AG08396 (cell line): ENCODE measurements around the gene TBCB.
"Not testable (repeated sequence)": the region's sequence is repeated elsewhere in the genome, so short reads cannot be mapped to it uniquely, and the experiment has no call there.

Source experiments
- DNase-seq: peaks from one replicate; pipeline ENCODE4 v3.0.0; 2012; ENCODE audit warnings: low spot score, mixed read lengths

The TBCB gene, protein sequence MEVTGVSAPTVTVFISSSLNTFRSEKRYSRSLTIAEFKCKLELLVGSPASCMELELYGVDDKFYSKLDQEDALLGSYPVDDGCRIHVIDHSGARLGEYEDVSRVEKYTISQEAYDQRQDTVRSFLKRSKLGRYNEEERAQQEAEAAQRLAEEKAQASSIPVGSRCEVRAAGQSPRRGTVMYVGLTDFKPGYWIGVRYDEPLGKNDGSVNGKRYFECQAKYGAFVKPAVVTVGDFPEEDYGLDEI

DNA sequence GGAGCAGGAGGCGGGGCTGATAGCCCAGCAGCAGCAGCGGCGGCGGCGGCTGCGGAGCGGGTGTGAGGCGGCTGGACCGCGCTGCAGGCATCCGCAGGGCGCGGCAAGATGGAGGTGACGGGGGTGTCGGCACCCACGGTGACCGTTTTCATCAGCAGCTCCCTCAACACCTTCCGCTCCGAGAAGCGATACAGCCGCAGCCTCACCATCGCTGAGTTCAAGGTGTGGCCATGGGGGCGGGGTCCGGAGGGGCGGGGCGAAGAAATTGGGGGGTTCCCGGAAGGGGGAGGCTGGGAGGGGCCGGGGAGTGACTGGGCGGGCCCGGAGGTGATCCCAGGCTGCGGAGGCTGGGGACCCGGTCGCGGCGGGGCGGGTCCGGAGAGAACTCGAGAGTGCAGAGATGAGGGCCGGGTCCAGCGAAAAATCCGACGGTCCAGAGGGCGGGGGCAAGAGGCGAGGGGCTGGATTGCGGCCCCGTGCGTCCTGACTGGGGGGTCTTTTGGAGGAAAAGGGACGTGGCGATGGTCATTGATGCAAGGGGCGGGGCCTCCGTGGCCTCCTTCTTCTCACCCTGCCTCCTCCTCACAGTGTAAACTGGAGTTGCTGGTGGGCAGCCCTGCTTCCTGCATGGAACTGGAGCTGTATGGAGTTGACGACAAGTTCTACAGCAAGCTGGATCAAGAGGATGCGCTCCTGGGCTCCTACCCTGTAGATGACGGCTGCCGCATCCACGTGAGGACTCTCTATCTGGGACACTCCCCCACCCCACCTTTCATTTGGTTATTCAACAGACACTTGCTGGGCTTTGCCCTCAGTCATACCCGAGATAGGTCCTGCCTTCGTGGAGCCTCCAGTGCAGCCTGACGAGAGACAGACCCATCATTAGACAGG lies at the start of gene TBCB:
TSS of gene TBCB (plus strand) at position 16 of the 891 bp plus-strand sequence. CDS start at position 109, 93 bp downstream.
- no peak for DNase-seq

DNA sequence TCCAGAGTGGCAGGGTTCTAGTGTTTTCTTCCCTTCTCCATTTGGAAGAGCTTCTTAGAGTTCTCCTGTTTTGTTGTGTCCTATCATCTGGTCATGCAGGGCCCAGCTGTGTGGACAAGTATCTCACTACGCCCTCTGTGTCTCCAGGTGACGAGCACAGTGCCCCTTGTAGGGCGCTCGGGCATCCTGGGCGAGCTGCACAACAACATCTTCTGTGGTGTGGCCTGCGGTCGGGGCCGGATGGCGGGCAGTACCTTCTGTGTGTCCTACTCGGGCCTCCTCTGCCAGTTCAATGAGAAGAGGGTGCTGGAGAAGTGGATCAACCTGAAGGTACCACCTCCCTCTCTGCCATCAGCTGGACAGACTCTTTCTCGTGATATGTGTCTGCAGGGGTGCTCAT lies 47.6 kb upstream of the TBCB start:
- no peak for DNase-seq

DNA sequence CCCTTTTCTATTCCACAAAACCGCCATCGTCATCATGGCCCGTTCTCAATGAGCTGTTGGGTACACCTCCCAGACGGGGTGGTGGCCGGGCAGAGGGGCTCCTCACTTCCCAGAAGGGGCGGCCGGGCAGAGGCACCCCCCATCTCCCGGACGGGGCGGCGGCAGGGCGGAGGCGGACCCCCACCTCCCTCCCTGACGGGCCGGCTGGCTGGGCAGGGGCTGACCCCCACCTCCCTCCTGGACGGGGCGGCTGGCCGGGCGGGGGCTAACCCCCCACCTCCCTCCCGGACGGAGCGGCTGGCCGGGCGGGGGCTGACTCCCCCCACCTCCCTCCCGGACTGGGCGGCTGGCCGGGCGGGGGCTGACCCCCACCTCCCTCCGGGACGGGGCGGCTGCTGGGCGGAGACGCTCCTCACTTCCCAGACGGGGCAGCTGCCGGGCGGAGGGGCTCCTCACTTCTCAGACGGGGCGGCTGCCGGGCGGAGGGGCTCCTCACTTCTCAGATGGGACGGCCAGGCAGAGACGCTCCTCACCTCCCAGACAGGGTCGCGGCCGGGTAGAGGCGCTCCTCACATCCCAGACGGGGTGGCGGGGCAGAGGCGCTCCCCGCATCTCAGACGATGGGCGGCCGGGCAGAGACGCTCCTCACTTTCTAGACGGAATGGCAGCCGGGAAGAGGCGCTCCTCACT lies 46.3 kb upstream of the TBCB start:
- DNase-seq: not testable (repeated sequence)

DNA sequence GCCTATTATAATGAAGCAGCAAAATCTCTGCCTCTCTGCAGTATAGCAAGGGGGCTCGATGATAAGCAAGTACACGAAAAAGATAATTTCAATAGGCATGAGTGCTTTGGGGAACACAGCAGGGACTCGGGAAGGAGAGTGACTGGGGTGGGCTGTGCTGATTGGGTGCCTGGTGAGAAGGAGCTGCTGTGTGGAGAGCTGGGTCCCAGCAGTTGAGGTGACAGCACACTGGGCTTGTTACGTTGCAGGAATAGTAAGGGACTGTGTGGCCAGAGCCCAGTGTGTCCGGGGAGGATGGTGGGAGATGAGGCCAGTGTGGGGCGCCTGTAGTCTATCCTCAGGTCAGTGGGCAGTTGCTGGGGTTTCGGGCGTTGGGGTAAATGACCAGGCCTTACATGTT lies 43.2 kb upstream of the TBCB start:
- no peak for DNase-seq

DNA sequence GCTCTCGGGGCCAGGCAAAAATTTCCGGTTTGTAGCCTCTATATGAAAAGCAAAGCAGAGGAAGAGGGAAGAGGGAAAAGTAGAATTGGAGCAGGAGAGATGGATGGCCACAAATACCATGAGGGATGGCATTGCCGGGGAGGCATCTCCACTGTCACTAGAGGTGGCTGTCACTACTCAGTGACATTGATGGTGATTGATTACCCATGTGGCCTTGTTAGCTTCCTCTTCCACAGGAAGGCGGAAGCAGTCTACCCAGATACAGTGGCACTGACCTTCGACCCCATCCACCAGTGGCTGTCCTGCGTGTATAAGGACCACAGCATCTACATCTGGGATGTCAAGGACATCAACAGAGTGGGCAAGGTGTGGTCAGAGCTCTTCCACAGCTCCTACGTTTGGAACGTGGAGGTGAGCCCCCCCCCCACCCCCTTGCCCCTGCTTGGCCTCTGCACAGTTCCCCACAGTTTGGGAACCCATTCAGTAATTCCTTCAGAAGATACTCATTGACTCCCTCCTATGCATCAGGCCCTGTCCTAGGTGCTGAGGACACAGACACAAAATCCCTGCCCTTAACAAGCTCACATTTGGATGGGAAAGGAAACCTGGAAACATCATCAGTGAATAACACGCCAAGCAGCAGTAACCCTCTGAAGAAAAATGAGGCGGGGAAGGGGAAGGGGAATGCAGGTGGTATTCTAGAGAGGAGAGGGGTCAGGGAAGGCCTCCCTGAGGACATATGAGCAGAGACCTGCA lies 42.0 kb upstream of the TBCB start:
- no peak for DNase-seq

DNA sequence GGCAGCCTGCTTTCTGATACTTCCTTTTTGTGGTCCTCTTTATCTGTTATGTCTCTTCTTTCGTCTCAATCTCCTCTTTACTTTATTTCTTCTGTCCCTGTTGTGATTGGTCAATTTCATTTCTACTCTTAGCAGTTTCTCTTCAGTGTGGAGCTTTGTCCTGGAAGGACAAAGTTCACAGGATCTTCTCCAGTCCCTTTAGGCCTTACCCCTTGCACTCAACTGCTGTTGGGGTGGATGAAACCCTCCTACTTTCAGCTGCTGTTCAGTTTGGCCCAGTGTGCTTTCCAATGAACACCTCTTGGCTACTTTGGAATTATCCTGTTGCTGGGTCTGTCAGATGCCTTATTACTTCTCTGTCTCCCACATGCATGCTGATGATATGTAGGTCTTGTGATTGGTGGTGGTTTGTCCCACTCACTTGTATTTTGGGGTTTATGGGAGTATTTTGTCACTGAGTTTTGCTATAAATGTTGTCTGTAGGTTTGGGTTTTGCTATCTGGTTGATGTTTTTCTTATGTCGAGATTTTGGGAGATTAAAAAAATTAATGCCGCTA lies 35.8 kb upstream of the TBCB start:
- DNase-seq: no peak

DNA sequence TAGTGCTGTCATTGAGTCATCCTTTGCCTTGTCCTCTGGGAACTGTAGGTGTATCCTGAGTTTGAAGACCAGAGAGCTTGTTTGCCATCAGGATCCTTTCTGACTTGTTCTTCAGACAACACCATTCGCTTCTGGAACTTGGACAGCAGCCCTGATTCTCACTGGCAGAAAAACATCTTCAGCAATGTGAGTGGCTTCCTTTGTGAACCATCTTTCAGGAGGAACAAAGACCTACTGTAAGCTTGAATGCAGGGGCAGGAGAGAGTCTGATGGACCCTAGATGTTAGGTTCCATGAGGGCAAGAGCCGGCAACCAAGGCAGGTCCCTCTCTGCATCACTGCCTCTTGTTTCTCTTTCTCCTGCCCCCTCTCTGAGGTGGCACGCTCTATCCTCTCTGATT lies 33.9 kb upstream of the TBCB start:
- DNase-seq: no peak

DNA sequence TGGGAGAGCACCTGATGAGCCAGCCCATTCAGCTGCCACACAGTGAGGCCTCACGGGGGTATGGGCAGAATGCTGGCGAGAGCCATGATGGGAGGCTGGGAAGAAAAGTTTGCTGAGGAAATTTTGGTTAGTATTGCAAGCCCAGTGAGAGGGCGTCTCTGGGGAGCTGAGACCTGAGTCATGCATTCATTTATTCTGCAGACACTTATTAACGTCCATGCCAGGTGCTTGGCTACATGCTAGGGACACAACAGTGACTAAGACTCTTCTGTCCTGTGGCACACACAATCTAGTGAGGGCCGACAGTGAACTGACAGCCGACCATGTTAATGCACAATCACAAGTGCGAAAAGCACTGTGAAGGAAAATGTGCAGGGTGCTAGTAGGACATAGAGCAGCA lies 33.4 kb upstream of the TBCB start:
- DNase-seq: no peak

DNA sequence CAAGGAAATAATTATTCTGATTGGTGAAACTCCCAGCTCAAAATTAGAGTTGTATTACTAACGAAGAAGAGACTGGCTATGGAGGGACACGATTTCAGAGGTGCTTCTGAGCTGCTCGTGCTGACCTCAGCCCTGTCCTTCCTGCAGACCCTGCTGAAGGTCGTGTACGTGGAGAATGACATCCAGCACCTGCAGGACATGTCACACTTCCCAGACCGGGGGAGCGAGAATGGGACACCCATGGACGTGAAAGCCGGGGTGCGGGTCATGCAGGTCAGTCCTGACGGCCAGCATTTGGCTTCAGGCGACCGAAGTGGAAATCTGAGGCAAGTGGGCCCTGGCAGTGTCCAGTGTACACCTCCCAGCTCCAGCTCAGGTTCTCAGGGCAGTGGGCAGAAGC lies 32.4 kb upstream of the TBCB start:
- DNase-seq: no peak

DNA sequence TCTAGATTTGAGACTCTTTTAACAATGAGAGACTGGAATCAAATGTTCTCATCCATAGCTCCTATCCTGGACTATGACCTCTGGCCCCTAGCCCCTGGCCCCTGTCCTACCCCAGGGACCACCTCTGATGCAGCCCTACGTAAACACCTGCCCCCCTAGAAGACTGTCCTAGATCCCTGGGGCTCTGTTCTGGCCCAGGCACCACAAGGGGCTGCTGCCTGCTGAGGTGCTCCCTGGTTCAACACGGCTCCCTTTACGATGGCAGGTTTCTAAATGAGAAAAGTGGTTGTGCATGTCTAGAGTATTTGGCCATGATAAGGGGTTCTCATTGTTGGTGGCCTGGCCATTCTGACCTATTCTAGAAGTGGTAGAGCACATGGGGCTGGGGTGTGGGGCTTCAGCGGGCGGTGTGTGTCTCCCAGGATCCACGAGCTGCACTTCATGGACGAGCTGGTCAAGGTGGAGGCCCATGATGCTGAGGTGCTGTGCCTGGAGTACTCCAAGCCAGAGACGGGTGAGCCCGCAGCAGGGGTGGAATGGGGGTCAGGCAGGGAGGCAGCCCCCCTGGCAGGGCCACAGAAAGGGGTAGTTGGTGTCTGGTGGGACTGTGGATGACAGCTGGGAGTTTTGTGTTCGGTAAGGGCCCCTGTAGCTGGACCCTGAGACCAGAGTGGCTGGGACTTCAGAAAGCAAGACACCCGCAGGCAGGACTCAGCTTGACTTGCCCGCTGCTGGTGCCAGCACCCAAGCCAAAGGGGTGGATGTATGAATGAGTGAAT lies 30.8 kb upstream of the TBCB start:
- DNase-seq: no peak

DNA sequence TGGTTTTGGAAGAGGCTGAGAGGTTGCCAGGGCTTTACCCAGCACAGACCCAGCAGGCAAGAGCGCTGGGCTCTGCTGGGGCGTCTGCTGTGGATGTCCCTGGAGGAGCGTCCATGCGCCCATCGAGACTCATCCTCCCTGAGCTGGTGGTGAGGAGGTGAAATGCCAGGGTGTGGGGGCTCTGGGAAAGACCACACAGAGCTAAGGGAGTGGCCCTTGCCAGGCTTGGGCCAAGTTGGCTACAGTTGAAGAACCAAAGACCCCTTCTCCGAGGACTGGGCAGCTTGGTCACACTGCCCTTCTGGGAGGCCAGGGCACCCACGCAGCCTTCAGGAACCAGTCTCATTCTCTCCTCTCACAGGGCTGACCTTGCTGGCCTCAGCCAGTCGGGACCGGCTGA lies 28.9 kb upstream of the TBCB start:
- no peak for DNase-seq

DNA sequence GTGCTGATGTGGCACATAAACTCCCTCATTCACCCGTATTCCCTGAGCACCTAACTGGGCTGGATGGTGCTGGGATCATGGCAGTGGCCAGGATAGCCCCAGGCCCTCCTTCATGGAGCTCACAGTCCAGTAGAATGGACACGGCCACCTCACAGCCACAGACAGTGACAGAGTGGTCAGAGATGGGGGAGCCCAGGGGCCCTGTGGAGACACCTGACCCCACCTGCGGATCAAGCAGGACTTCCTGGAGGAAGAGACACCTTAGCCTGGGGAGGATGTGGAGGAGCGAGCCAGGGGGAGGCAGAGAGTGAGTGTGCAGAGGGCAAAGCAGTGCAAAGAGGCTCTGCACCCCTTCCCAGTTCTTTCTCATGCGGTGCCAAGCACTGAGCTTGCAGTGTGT lies 25.4 kb upstream of the TBCB start:
- DNase-seq: no peak

DNA sequence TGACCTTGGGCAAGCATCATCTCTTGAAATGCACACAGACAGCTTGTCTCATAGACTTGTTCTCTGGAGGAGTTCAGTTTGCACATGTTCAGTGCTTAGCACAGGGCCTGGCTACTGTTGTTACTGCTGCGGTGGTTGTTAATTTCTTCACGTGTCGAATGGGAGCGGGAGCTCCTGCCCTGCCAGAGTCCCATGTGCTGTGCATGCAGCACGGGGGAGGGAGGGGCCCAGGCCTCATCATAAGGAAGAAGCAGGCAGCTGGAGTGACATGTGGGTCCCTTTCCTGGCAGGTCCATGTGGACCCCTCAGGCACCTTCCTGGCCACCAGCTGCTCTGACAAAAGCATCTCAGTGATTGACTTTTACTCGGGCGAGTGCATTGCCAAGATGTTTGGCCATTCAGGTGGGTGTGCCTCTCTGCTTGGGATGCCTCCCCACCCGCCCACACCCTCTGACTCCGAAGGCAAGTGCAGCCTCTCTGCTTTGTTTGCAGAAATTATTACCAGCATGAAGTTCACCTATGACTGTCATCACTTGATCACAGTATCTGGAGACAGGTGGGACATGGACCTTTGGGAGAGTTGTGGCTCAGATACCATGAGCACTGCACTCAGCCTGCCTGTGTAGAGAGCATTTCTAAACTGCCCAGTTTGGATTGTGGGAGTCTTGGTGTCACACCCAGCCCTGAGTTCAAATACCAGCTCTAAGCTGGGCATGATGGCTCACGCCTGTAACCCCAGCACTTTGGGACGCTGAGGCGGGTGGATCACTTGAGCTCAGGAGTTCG lies 24.2 kb upstream of the TBCB start:
- DNase-seq: no peak

DNA sequence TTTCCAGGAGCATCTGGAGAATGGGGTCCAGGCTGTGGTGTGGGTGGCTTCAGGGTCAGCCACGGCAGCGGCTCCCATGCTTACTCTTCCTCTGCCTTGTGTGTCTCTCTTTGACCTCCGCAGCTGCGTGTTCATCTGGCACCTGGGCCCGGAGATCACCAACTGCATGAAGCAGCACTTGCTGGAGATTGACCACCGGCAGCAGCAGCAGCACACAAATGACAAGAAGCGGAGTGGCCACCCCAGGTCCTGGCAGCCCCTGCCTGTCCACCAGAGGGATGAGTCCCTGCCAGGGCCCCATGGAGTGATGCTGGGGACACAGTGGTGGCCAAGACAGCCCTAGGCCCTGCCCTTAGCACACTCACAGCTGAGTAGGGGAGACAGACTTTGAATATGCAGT lies 22.7 kb upstream of the TBCB start:
- DNase-seq: no peak

DNA sequence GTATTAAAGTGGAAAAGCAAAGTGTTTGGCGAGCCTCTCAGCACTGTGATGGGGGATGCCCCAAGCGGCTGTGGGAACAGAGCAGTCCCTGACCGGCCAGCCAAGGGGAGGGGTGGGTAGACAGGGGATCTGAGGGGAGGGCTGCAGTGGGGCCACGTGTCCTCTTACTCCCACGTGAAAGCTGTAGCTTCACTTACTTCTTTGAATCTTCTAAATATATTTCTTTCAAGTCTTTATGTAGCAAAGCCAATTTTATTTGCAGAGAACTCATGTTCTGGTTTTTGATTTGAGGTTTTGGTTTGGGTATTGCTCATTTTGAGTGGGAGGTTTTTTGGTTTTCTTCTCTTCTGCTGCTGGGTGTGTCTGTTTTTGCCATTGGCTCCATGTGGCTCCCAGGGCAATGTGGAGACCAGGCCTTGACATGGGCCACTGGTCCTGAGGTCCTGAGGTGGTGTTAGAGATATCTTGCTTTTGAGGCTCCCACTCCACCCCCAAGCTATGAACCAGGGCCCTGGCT lies 22.1 kb upstream of the TBCB start:
- DNase-seq: no peak

DNA sequence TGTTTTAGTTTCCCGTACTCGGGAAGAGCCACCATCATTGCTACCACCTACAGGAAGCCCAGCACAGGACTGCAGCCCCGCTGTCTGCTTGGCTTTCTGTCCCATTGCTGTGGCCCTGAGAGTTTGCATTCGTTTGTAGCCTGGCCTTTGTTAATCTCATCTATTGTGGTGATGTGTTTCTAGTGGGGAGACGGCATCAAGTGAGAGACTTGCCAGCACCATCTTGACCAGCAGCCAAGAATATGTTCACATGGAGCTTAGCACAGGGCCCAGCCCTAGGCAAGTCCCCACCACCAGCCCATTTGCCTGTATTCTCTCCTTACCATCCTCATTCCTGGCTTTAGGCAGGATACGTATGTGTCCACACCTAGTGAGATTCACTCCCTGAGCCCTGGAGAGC lies 21.6 kb upstream of the TBCB start:
- DNase-seq: no peak

DNA sequence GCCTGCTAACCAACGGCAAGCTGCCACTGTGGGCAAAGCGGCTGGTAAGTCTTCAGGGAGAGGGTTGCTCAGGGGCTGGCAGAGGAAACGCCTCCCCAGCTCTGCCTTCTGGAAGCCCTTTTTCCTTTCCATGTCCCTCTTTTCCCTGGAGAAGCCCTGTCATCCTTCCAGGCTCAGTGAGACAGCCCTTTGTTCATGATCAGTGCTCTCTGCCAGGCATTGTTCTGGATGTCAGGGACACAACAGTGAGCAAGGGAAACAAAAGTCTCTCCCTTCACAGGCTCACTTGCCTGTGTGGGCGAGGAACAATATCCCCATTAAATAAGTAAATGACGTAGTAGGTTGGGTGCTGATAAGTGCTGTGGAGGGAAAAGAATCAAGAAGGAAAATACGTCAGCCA lies 18.2 kb upstream of the TBCB start:
- no peak for DNase-seq

DNA sequence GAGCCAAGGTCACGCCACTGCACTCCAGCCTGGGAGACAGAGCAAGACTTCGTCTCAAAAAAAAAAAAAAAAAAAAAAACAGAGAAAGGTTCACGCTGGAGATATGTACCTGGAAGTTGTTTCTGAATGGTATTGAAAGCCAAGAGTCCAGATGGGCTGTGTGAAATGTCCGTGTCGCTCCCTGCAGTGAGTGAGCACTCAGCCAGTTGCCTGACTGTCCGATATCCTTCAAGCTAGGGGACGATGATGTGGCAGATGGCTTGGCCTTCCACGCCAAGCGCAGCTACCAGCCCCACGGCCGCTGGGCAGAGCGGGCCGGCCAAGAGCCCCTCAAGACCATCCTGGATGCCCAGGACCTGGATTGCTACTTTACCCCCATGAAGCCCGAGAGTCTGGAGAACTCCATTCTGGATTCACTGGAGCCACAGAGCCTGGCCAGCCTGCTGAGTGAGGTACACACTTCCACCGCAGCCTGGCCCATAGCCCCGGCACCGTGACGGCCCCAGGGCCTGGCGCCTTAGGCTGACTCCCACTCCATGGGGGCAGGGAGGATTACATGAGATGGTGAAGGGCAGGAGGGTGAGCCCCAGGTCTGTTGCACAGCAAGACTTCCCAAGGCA lies 16.0 kb upstream of the TBCB start:
- DNase-seq: no peak

DNA sequence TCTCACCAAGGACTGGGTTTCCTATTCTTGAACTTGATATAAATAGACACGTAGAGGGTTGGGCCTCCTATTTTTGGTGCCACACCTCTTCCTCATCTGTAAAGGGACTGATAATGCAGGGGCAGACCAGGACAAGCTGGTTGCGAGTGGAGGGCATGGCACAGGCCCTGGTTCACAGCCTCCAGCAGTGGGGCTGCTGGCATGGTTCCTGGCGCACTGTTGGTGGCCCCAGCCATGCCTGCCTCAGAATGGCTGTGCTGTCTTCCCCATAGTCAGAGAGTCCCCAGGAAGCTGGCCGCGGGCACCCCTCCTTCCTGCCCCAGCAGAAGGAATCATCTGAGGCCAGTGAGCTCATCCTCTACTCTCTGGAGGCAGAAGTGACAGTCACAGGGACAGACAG lies 14.8 kb upstream of the TBCB start:
- DNase-seq: no peak
